Upper lobe of left lung (tissue), 4 donors: ENCODE data around the gene PUSL1.

Experiments used
- CTCF ChIP-seq, 6 experiments: fragments of 450-650 bp in 4 of 6; fragments of 200-600 bp in 2 of 6; sonication (generic) in 2 of 6; IDR thresholded peaks; one replicate each; pipeline ENCODE4 v1.5.1; 2016 to 2019; ENCODE audit warnings: antibody characterized with exemption in 6 of 6
- POLR2A ChIP-seq, 4 donors: fragments of 450-650 bp; IDR thresholded peaks; one replicate each; pipeline ENCODE4 v1.5.1; 2016 to 2017; ENCODE audit warnings: antibody characterized with exemption in 4 of 4, mild to moderate bottlenecking in 2 of 4
- POLR2AphosphoS5 ChIP-seq, 2 donors: sonication (generic); formaldehyde crosslinking; IDR thresholded peaks; one replicate each; pipeline ENCODE4 v1.5.1; 2017; ENCODE audit warnings: antibody characterized with exemption in 2 of 2

GRCh38 chr1:1273209-1273511 is 35.2 kb upstream of the PUSL1 start:
- peak in 1 of 6 experiments; percentile 5 for TF ChIP-seq CTCF (IDR thresholded peaks at IDR 0.05)
- no peak for TF ChIP-seq POLR2AphosphoS5 (IDR thresholded peaks at IDR 0.05)
- no peak for TF ChIP-seq POLR2A (IDR thresholded peaks at IDR 0.05)
